Stomach (tissue), 4 donors: ENCODE measurements around the gene KCND2.

ENCODE experiments used
- CTCF ChIP-seq, 7 experiments: fragments of 450-650 bp in 4 of 7; fragments of 200-600 bp in 3 of 7; sonication (generic) in 3 of 7; IDR thresholded peaks; one replicate each; pipeline ENCODE4 v1.5.1; 2016 to 2019; ENCODE audit warnings: antibody characterized with exemption in 7 of 7, control low read depth in 2 of 7, mild to moderate bottlenecking in 1 of 7
- POLR2A ChIP-seq, 4 donors: fragments of 450-650 bp; IDR thresholded peaks; one replicate each; pipeline ENCODE4 v1.6.1; 2016; ENCODE audit warnings: antibody characterized with exemption in 4 of 4, control low read depth in 2 of 4, mild to moderate bottlenecking in 1 of 4, moderate library complexity in 1 of 4

DNA sequence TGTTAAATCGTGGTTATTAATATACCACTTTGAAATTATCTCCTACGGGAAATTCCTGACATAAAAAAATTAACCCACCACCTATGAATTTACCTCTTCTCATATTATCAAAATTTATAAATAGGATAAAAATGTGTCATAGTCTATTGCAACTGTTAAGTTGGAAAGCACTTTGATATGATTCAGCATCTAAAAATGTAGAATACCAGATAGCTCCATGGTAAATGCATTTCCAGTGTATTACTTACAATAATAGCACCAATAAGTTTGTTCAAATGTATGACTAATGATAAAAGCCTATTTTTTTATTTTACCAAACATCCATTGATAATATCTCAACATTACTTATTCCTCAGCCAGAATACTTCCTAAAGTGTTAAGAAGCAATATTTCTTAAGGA lies 13.6 kb upstream of the KCND2 start:
- no peak for TF ChIP-seq CTCF (IDR thresholded peaks at IDR 0.05)
- no peak for TF ChIP-seq POLR2A (IDR thresholded peaks at IDR 0.05)
